GM19238 (cell line): ENCODE measurements around the gene ADAMTS14.
"Not testable (repeated sequence)": the region's sequence is repeated elsewhere in the genome, so short reads cannot be mapped to it uniquely, and the experiment has no call there.

ENCODE experiments used
- DNase-seq: peaks from one replicate; pipeline ENCODE4 v3.0.0; 2011; ENCODE audit warnings: low spot score; ENCODE audit not compliant: insufficient read length

The ADAMTS14 gene

DNA sequence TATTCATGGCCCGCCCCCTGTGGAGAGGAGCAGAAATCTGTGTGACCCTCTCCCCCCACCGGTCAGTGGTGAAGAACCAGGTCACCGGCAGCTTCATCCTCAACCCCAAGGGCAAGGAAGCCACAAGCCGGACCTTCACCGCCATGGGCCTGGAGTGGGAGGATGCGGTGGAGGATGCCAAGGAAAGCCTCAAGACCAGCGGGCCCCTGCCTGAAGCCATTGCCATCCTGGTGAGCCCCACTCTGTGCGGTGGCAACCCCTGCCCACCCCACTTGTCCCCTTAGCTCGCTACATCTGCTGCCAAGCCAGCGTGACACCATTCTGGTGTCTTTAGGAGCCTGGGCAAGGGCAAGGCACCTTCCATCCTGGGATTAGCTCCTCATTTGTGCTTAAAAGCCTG, 77.5 kb downstream of the ADAMTS14 start:
- no peak for DNase-seq

DNA sequence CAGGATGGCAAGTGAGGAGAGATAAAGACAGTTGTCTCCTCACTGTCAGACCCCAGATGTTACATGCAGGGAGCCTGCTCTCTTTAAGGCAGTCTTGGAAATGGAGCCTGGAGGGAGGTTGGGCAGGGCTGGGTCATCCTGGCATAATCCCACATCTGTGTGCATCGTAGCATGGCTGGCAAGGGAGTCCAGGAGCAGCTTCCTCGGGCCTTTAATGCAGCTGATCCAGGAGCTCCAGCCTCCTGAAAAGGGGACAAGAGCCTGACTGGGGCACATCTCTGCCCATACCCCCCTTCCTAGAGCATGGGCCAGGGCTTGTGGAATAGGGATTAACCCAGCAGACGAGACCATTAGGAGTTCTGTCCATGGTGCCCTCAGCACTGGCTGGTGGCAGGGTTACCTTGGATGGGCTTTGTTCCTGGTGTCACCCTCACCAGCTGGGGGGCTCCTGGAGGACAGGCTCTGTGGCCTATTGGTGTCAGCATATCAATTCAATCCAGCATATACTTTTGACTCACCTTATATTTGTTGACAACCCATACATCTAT, 77.9 kb downstream of the ADAMTS14 start:
- no peak for DNase-seq

DNA sequence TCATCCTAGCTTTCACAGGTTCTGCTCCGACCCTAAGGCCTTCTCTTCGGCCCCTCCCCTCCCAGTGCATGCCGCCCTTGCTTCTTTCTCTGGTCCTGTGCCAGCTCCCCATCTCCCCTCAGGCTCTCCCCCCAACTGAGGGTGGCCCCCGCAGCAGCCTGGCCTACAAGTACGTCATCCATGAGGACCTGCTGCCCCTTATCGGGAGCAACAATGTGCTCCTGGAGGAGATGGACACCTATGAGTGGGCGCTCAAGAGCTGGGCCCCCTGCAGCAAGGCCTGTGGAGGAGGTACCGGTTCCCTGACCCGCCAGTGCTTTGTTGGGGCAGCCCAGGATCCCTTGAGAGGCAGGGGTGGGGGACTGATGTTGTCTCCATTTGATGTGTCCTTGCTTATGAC, 79.0 kb downstream of the ADAMTS14 start:
- no peak for DNase-seq

- DNase-seq, result no peak
Measured at GRCh38 chr10:70751991-70752390, 79.7 kb downstream of the ADAMTS14 start.

DNA sequence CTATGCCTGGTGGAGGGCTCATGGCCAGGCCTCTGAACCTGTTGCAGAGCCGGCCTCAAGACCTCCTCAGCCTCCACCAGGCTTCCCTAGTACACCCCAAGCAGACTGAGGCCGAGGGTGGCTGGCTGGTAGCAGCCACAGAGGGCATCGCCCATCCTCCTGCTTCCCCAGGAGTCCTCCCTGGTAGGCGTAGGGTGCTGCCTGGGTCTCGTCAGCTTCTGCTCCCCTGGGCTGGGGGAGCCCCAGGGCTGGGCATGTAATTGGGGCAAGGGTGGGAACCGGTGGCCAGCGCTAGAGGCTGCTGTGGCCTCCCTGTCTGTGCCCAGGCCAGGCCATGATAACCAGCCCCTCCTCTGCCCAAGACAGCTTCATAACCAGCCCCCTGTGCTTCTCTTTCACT, 80.3 kb downstream of the ADAMTS14 start:
- DNase-seq, result no peak

- no peak for DNase-seq
Measured at GRCh38 chr10:70753026-70753663, 80.8 kb downstream of the ADAMTS14 start.

- DNase-seq, result no peak
Measured at GRCh38 chr10:70753841-70754621, 81.7 kb downstream of the ADAMTS14 start.

DNA sequence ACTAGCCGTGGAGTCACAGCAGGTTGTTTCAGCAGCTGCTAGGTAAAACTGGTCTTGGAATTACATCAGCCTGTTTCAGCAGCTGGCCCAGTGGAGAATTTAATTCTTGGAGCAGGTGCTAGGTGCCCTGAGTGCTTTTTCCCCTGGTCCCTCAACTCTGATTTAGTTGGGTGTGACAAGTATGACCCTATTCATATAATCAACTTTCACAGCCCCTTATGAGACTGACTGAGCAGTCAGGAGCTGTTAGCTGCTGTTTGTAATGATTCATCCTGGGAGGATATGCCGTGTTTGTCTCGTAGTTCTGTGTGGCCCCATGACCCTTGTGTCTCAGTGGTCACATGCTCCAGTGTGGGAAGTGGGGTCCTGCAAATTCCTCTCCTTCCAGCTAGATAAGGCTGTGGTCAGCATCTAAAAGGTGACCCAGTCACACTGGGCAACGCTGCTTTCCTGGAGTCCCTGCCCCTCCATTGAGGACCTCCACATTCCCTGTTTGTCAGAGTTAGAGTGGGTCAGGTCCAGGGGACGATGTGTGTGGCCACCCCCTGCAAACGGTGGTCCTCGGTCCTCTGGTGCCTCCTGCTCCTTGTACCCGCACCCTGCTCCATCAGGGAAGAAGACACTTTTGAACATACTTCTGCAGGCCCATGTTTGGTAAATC, 84.5 kb downstream of the ADAMTS14 start:
- DNase-seq, result no peak

DNA sequence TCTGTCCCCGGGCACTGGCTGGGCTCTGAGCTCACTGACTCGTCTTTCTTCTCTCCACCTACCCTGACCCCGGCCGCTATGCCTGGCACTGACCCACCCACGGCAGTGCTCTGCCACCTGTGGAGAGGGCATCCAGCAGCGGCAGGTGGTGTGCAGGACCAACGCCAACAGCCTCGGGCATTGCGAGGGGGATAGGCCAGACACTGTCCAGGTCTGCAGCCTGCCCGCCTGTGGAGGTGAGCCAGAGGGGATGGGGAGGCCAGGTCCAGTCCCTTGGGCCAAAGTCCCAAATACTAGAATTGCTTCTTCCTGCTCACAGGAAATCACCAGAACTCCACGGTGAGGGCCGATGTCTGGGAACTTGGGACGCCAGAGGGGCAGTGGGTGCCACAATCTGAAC, 85.5 kb downstream of the ADAMTS14 start:
- DNase-seq, result no peak

GRCh38 chr10:70758757-70759514, 86.6 kb downstream of the ADAMTS14 start:
- peak; percentile 58 for DNase-seq

DNA sequence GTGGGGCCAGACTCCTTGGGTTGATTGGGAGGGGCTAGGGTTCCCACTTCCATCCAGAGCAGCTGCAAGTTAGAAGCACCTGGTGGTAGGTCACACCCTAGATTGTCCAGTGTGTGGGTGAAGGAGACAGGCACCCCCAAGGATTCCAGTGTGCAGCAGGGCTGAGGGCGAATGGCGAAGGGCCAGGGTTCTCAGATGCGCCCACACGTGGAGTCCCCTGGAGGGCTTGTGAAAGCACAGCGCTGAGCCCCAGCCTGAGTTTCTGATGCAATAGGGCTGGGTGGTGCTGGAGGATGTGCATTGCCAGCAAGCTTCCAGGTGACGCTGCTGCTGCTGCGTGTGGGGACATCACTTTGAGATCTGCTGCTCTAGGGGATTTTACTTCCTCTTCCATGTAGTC, 87.5 kb downstream of the ADAMTS14 start:
- no peak for DNase-seq

DNA sequence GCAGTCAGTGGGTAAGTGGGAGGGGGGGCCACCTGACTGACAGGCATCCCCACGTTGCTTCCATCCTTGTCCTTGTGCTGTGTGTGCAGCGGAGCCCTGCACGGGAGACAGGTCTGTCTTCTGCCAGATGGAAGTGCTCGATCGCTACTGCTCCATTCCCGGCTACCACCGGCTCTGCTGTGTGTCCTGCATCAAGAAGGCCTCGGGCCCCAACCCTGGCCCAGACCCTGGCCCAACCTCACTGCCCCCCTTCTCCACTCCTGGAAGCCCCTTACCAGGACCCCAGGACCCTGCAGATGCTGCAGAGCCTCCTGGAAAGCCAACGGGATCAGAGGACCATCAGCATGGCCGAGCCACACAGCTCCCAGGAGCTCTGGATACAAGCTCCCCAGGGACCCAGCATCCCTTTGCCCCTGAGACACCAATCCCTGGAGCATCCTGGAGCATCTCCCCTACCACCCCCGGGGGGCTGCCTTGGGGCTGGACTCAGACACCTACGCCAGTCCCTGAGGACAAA, 88.0 kb downstream of the ADAMTS14 start:
- no peak for DNase-seq

DNA sequence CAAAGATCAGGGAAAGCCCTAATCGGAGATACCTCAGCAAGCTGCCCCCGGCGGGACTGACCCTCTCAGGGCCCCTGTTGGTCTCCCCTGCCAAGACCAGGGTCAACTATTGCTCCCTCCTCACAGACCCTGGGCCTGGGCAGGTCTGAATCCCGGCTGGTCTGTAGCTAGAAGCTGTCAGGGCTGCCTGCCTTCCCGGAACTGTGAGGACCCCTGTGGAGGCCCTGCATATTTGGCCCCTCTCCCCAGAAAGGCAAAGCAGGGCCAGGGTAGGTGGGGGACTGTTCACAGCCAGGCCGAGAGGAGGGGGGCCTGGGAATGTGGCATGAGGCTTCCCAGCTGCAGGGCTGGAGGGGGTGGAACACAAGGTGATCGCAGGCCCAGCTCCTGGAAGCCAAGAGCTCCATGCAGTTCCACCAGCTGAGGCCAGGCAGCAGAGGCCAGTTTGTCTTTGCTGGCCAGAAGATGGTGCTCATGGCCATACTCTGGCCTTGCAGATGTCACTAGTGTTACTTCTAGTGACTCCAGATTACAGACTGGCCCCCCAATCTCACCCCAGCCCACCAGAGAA, 88.8 kb downstream of the ADAMTS14 start:
- DNase-seq, result no peak

DNA sequence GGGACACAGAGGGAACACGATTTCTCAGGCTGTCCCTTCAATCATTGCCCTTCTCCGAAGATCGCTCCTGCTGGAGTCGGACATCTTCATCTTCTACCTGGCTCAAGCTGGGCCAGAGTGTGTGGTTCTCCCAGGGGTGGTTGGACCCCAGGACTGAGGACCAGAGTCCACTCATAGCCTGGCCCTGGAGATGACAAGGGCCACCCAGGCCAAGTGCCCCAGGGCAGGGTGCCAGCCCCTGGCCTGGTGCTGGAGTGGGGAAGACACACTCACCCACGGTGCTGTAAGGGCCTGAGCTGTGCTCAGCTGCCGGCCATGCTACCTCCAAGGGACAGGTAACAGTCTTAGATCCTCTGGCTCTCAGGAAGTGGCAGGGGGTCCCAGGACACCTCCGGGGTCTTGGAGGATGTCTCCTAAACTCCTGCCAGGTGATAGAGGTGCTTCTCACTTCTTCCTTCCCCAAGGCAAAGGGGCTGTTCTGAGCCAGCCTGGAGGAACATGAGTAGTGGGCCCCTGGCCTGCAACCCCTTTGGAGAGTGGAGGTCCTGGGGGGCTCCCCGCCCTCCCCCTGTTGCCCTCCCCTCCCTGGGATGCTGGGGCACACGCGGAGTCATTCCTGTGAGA, 89.5 kb downstream of the ADAMTS14 start:
- no peak for DNase-seq

DNA sequence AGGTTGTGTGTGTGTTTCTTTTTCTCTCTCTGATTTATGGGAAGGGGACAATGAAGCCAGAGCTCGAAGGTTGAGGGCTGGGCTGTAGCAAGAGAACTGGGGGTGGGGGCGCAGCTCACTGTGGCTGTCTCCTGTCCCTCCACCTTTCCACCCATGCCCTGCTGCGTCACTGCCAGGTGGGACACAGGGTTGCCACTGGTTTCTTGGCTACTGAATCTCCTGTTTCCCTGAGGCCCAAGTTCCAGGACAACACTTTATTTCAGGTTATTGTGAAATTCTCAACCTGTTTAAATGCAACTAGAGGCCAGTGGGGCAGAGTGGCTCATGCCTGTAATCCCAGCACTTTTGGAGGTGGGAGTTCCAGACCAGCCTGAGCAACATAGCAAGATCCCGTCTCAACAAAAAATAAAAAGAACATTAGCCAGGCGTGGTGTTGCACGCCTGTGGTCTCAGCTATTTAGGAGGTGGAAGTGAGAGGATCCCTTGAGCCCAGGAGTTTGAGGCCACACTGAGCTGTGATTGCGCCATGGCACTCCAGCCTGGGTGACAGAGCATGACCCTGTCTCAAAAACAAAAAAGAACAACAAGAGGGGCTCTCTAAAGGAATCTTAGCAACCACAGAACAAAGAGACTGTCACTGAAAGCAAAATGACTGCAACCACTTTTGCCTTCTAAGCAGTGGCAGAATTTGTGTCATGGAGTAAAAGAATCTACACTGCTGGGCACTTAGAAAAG, 90.3 kb downstream of the ADAMTS14 start:
- no peak for DNase-seq

DNA sequence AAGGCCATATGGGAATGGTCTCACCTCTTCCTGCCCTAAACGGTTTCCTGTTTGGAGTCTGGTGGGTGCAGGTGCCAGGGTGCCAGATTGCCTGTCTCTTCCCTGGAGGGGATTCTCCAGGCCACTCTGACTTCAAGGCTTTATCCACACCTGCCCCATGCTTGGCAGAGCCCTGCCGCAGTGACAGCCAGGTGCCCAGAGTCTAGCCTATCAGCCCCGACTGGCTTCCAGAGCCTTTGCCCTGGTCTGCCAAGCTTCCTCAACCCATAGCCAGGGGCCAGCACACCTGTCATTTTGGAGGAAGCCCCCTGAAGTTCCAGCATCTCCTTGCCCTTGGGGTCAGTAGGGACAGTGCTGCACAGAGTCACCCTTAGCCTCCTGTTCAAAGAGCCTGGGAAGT, 91.3 kb downstream of the ADAMTS14 start:
- no peak for DNase-seq

DNA sequence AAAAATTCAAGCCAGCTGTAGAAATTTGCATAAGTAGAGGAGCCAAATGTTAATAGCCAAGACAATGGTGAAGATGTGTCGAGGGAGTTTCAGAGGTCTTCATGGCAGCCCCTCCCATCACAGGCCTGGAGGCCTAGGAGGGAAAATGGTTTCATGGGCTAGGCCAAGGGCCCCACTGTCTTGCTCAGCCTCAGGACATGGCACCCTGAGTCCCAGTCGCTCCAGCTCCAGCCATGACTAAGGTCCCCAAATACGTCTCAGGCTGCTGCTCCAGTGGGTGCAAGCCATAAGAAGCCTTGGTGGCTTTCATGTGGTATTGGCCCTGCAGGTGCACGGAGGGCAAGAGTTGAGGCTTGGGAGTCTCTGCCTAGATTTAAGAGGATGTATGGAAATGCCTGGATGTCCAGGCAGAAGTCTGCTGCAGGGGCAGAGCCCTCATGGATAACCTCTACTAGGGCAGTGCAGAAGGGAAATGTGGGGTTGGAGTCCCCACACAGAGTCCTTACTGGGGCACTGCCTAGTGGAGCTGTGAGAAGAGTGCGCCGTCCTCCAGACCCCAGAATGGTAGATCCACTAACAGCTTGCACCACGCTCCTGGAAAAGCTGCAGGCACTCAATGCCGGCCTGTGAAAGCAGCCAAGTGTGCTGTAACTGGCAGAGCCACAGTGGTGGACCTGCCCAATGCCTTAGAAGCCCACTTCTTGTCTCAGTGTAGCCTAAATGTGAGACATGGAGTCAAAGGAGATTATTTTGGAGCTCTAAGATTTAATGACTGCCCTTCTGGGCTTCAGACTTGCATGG, 93.7 kb downstream of the ADAMTS14 start:
- no peak for DNase-seq

DNA sequence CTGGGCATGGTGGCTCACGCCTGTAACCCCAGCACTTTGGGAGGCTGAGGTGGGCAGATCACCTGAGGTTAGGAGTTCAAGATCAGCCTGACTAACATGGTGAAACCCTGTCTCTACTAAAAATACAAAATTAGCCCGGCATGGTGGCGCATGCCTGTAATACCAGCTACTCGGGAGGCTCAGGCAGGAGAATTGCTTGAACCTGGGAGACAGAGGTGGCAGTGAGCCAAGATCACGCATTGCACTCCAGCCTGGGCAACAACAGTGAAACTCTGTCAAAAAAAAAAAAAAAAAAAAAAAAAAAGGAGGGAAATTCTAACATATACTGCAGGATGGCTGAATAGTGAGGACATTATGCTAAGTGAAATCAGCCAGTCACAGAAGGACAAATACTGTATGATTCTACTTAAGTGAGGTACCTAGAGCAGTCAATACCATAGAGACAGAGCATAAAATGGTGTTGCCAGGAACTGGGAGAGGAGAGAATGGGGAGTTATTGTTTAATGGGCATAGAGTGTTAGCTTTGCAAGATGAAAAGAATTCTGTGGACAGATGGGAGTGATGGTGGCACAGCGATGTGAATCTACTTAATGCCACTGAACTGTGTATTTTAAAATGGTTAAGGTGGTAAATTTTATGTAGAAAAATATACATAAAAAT, 95.8 kb downstream of the ADAMTS14 start:
- DNase-seq, result not testable (repeated sequence)
